Hepatocyte (in vitro differentiated cells): ENCODE measurements around the gene TNNI3K. TPM values are rescaled to one million over a fixed set of nuclear protein-coding genes. Genes with fewer than 3 reads are reported as not detected.

Experiments
- DNase-seq: peaks from one replicate; pipeline ENCODE4 v3.0.0-alpha.2; 2016; ENCODE audit warnings: low spot score
- H2AFZ ChIP-seq: fragments of 200-600 bp; sonication (generic); 2 replicates; pipeline ENCODE4 v1.6.0; 2016; ENCODE audit warnings: antibody characterized with exemption, mild to moderate bottlenecking
- H3K27ac ChIP-seq: fragments of 200-600 bp; sonication (generic); 2 replicates; pipeline ENCODE4 v1.5.1; 2016; ENCODE audit warnings: mild to moderate bottlenecking
- H3K27me3 ChIP-seq: fragments of 200-600 bp; sonication (generic); 2 replicates; pipeline ENCODE4 v1.6.1; 2016
- H3K36me3 ChIP-seq: fragments of 200-600 bp; sonication (generic); replicated peaks from 2 replicates; pipeline ENCODE4 v1.5.1; 2016; ENCODE audit warnings: low read depth; ENCODE audit not compliant: insufficient read depth
- H3K4me1 ChIP-seq: fragments of 200-600 bp; sonication (generic); 2 replicates; pipeline ENCODE4 v1.5.1; 2016; ENCODE audit warnings: mild to moderate bottlenecking, moderate library complexity; ENCODE audit not compliant: insufficient read depth
- H3K4me2 ChIP-seq: fragments of 200-600 bp; sonication (generic); 2 replicates; pipeline ENCODE4 v1.6.0; 2016
- H3K4me3 ChIP-seq: fragments of 200-600 bp; sonication (generic); 2 replicates; pipeline ENCODE4 v1.5.1; 2016; ENCODE audit warnings: mild to moderate bottlenecking
- H3K79me2 ChIP-seq: fragments of 200-600 bp; sonication (generic); 2 replicates; pipeline ENCODE4 v1.6.0; 2017; ENCODE audit warnings: mild to moderate bottlenecking
- H3K9me2 ChIP-seq: fragments of 200-600 bp; sonication (generic); replicated peaks from 2 replicates; pipeline ENCODE4 v1.6.0; 2017; ENCODE audit warnings: mild to moderate bottlenecking; ENCODE audit not compliant: insufficient read depth
- H3K9me3 ChIP-seq: fragments of 200-600 bp; sonication (generic); 2 replicates; pipeline ENCODE4 v1.5.1; 2016; ENCODE audit warnings: low read depth, mild to moderate bottlenecking
- H4K20me1 ChIP-seq: fragments of 200-600 bp; sonication (generic); 2 replicates; pipeline ENCODE4 v1.6.0; 2016; ENCODE audit warnings: mild to moderate bottlenecking; ENCODE audit not compliant: insufficient read depth, poor library complexity, severe bottlenecking
- EZH2 ChIP-seq: fragments of 200-600 bp; sonication (generic); IDR thresholded peaks from 2 replicates; pipeline ENCODE4 v1.6.1; 2016; ENCODE audit warnings: antibody characterized with exemption, mild to moderate bottlenecking, borderline replicate concordance
- EZH2phosphoT487 ChIP-seq: fragments of 200-600 bp; sonication (generic); IDR thresholded peaks from one replicate; pipeline ENCODE4 v1.6.1; 2018; ENCODE audit warnings: antibody characterized with exemption, mild to moderate bottlenecking, low read depth, moderate library complexity; ENCODE audit not compliant: unreplicated experiment, severe bottlenecking
- WGBS: methylation state at CpG from one replicate; pipeline ENCODE4 v1.1.6; 2016; ENCODE audit warnings: low lambda C conversion rate; ENCODE audit errors: missing lambda C conversion rate; 5-methylcytosine and 5-hydroxymethylcytosine counted together
- polyA plus RNA-seq: library from polyadenylated mRNA; unstranded; fragments of >200 nt; fragmentation: Nextera tagmentation; extraction: Ambion mirVana; gene quantifications from 2 replicates; pipeline ENCODE4 v1.2.1, GENCODE V29; 2016
- total RNA-seq: library from RNA; depleted of rRNA; stranded (reverse); fragments of >200 nt; gene quantifications from 2 replicates; pipeline ENCODE4 v1.2.3, GENCODE V29; 2014
- TF ChIP-seq, protein P1 (sequence below): fragments of 200-600 bp; sonication (generic); IDR thresholded peaks from 2 replicates; pipeline ENCODE4 v1.5.1; 2016; ENCODE audit warnings: antibody characterized with exemption, mild to moderate bottlenecking; ENCODE audit not compliant: poor library complexity

TNNI3K gene
- total and polyA plus RNA-seq, 2 experiments from 2014 or later: not detected

GRCh38 chr1:74392186-74392585, 157.0 kb downstream of the TNNI3K start:
- Histone ChIP-seq H3K4me1 (peaks cover 20% of the 10 kb centered on the region), H2AFZ (no peak overlapping the region), H4K20me1 (no peaks in the 10 kb centered on the region), H3K9me3 (no peaks in the 10 kb centered on the region), H3K27me3 (no peaks in the 10 kb centered on the region), H3K4me3 (no peak overlapping the region), H3K79me2 (no peaks in the 10 kb centered on the region), H3K9me2 (no peaks in the 10 kb centered on the region), H3K36me3 (no peaks in the 10 kb centered on the region), H3K4me2 (no peak overlapping the region), H3K27ac (no peak overlapping the region)
- no peak for DNase-seq
- WGBS: 69% methylated on average over 3 of the region's 3 CpGs
- TF ChIP-seq, protein P1, sequence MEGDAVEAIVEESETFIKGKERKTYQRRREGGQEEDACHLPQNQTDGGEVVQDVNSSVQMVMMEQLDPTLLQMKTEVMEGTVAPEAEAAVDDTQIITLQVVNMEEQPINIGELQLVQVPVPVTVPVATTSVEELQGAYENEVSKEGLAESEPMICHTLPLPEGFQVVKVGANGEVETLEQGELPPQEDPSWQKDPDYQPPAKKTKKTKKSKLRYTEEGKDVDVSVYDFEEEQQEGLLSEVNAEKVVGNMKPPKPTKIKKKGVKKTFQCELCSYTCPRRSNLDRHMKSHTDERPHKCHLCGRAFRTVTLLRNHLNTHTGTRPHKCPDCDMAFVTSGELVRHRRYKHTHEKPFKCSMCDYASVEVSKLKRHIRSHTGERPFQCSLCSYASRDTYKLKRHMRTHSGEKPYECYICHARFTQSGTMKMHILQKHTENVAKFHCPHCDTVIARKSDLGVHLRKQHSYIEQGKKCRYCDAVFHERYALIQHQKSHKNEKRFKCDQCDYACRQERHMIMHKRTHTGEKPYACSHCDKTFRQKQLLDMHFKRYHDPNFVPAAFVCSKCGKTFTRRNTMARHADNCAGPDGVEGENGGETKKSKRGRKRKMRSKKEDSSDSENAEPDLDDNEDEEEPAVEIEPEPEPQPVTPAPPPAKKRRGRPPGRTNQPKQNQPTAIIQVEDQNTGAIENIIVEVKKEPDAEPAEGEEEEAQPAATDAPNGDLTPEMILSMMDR: no peak
- TF ChIP-seq EZH2phosphoT487 (no peak), EZH2 (no peak)

DNA sequence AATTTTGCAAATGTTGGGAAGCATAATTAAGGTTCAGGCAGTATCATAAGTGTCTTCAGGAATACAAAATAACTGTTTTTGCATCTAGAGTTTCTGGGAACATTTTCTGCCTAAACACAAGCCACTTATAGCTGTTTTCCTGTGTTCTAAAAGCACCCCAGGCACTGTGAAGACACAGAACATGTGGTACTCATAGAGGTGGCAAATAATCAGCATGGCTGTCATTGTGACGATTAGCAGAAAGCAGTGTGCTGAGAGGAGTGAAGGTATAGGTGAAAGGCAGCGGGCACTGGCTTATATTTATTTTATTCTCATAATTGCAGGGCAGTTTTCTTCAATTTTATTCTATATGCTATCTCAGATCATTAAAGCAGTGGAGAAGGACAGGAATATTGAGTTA, 157.7 kb downstream of the TNNI3K start:
- 38% methylated on average over 2 of the region's 2 CpGs for WGBS
- Histone ChIP-seq H3K9me2 (no peaks in the 10 kb centered on the region), H3K27me3 (no peaks in the 10 kb centered on the region), H2AFZ (no peak overlapping the region), H3K27ac (no peak overlapping the region), H3K9me3 (no peaks in the 10 kb centered on the region), H3K4me1 (peaks cover 20% of the 10 kb centered on the region), H3K4me2 (no peak overlapping the region), H3K36me3 (no peaks in the 10 kb centered on the region), H3K4me3 (no peak overlapping the region), H3K79me2 (no peaks in the 10 kb centered on the region), H4K20me1 (no peaks in the 10 kb centered on the region)
- no peak for DNase-seq
- TF ChIP-seq EZH2phosphoT487: no peak
- TF ChIP-seq, protein P1: no peak
- TF ChIP-seq EZH2: no peak

GRCh38 chr1:74395571-74395970, 160.4 kb downstream of the TNNI3K start:
- H4K20me1 ChIP-seq: no peaks in the 10 kb centered on the region
- H3K9me2 ChIP-seq: no peaks in the 10 kb centered on the region
- no peaks in the 10 kb centered on the region for H3K27me3 ChIP-seq
- TF ChIP-seq, protein P1: no peak
- TF ChIP-seq EZH2phosphoT487: no peak
- TF ChIP-seq EZH2: no peak
- H3K4me1 ChIP-seq: peaks cover 20% of the 10 kb centered on the region
- no peak overlapping the region for H2AFZ ChIP-seq
- H3K79me2 ChIP-seq: no peaks in the 10 kb centered on the region
- H3K36me3 ChIP-seq: no peaks in the 10 kb centered on the region
- H3K9me3 ChIP-seq: no peaks in the 10 kb centered on the region
- WGBS: 68% methylated on average over 4 of the region's 4 CpGs
- H3K4me3 ChIP-seq: no peak overlapping the region
- no peak overlapping the region for H3K4me2 ChIP-seq
- no peak overlapping the region for H3K27ac ChIP-seq
- DNase-seq: no peak

DNA sequence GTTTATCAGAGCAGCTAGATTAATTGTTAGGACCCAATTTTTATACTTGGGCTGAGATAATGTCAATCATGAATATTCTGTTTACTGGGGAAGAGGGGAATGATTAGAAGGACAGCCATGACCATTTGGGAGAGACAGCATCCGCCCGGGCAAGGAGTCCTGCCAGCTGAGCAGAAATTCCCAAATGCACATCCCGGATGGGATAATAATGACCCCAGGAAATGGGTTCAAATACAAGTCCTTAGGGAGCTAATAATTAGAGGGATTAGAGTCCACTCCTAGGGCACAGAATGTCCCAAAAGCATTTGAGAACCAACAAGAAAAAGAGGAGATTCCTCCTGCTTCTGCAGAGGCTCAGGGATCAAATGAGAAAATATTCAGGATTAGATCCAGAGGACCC, 161.3 kb downstream of the TNNI3K start:
- Histone ChIP-seq H3K27ac (no peak overlapping the region), H3K9me2 (no peaks in the 10 kb centered on the region), H3K4me1 (peaks cover 20% of the 10 kb centered on the region), H3K4me2 (peak overlapping the region; percentile 37), H3K36me3 (no peaks in the 10 kb centered on the region), H4K20me1 (no peaks in the 10 kb centered on the region), H3K9me3 (no peaks in the 10 kb centered on the region), H2AFZ (peak overlapping the region; percentile 35), H3K4me3 (no peak overlapping the region), H3K27me3 (no peaks in the 10 kb centered on the region), H3K79me2 (no peaks in the 10 kb centered on the region)
- 84% methylated on average over 3 of the region's 3 CpGs for WGBS
- DNase-seq: no peak
- TF ChIP-seq, protein P1: no peak
- no peak for TF ChIP-seq EZH2
